Ascending aorta (tissue), 2 donors: ENCODE results near the gene SKP1. TPM values are rescaled to one million over a fixed set of nuclear protein-coding genes. Genes with fewer than 3 reads are reported as not detected.

Source experiments
- DNase-seq, 2 donors: peaks; one replicate each; pipeline ENCODE4 v3.0.0-alpha.2; 2019; ENCODE audit warnings: low spot score in 2 of 2
- H3K27ac ChIP-seq, 2 donors: fragments of 200-600 bp; sonication (generic); one replicate each; pipeline ENCODE4 v1.5.1; 2016 to 2017; ENCODE audit warnings: mild to moderate bottlenecking in 1 of 2
- H3K27me3 ChIP-seq: fragments of 200-600 bp; sonication (generic); one replicate; pipeline ENCODE4 v1.5.1; 2017
- H3K36me3 ChIP-seq, 2 donors: fragments of 200-600 bp; sonication (generic); one replicate each; pipeline ENCODE4 v1.5.1; 2016
- H3K4me1 ChIP-seq, 2 donors: fragments of 200-600 bp; sonication (generic); one replicate each; pipeline ENCODE4 v1.5.1; 2016 to 2017; ENCODE audit warnings: mild to moderate bottlenecking in 1 of 2
- H3K4me3 ChIP-seq, 2 donors: fragments of 200-600 bp; sonication (generic); one replicate each; pipeline ENCODE4 v1.5.1; 2016 to 2017; ENCODE audit warnings: mild to moderate bottlenecking in 1 of 2
- H3K9me3 ChIP-seq, 2 donors: fragments of 200-600 bp; sonication (generic); one replicate each; pipeline ENCODE4 v1.5.1; 2016
- intact Hi-C: fragments of 100-400 bp; cut with DNase I; formaldehyde crosslinking; loops from one replicate; pipeline ENCODE4 v1.15.1; 2023
- total RNA-seq: library from RNA; depleted of rRNA; stranded (reverse); fragments of >200 nt; gene quantifications from one replicate; pipeline ENCODE4 v1.1.0, GENCODE V29; 2016
- TF ChIP-seq, protein P1 (sequence below), 3 experiments: fragments of 200-600 bp in 2 of 3; fragments of 450-650 bp in 1 of 3; sonication (generic) in 2 of 3; IDR thresholded peaks; one replicate each; pipeline ENCODE4 v1.5.1; 2016 to 2019; ENCODE audit warnings: antibody characterized with exemption in 3 of 3, mild to moderate bottlenecking in 1 of 3, moderate library complexity in 1 of 3

SKP1 gene
- total RNA-seq, 1 donor from 2014 or later, result 144 TPM

DNA sequence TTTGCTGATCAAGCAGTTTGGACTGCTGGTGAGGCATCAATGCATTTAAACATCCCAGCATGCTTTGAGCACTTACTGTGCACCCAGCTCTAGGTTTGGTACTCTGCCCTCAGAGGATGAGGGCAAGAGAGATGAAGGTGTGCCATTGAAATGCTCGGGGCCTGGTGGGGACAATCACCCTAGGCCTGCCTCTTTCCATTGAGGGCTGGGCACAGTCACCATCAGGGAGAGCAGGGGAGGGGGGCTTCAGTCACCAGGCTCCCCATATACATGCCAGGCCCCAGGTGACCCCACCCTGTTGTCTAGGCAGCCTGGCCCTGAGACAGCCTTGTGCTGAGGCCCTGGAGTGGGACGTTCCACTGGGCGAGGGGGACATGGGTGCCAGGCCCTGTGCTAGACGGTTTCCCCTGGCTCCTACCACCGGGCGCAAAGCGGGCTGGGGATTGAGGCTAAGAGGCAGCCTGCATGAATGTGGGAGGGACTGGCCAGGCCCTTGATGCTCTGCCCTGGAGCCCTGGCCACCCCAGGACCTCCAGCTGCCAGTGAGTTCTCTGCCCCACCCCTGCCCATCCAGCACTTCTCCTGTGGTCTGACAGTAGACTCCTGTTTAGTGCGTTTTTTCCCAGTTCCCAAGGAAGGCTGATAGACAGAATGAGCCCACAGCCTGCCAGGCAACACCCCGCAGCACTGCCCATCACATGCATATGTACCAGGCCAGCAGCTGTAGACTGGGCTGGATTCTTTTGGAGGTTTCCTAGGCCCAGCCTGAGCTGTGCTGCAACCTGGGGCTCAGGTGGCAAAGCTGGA, 43.4 kb downstream of the SKP1 start:
- Histone ChIP-seq H3K27ac (no peak overlapping the region), H3K27me3 (no peaks in the 10 kb centered on the region), H3K9me3 (no peaks in the 10 kb centered on the region), H3K4me1 (peaks cover 0 to under 1% of the 10 kb centered on the region in 2 donors), H3K4me3 (no peak overlapping the region), H3K36me3 (peaks cover 18 to 46% of the 10 kb centered on the region in 2 donors)
- TF ChIP-seq, protein P1, sequence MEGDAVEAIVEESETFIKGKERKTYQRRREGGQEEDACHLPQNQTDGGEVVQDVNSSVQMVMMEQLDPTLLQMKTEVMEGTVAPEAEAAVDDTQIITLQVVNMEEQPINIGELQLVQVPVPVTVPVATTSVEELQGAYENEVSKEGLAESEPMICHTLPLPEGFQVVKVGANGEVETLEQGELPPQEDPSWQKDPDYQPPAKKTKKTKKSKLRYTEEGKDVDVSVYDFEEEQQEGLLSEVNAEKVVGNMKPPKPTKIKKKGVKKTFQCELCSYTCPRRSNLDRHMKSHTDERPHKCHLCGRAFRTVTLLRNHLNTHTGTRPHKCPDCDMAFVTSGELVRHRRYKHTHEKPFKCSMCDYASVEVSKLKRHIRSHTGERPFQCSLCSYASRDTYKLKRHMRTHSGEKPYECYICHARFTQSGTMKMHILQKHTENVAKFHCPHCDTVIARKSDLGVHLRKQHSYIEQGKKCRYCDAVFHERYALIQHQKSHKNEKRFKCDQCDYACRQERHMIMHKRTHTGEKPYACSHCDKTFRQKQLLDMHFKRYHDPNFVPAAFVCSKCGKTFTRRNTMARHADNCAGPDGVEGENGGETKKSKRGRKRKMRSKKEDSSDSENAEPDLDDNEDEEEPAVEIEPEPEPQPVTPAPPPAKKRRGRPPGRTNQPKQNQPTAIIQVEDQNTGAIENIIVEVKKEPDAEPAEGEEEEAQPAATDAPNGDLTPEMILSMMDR (IDR thresholded peaks at IDR 0.05), result no peak
- intact Hi-C loops, result no loop called here
- peak in 1 of 2 donors; percentile 35 for DNase-seq

- TF ChIP-seq, protein P1 (IDR thresholded peaks at IDR 0.05), result no peak
- H3K4me1 ChIP-seq, result peaks cover 0 to 6% of the 10 kb centered on the region in 2 donors
- intact Hi-C loops, result no loop called here
- H3K27ac ChIP-seq, result no peak overlapping the region
- no peak overlapping the region for H3K4me3 ChIP-seq
- DNase-seq, result no peak
- no peaks in the 10 kb centered on the region for H3K27me3 ChIP-seq
- H3K9me3 ChIP-seq, result no peaks in the 10 kb centered on the region
- peaks cover 18 to 46% of the 10 kb centered on the region in 2 donors for H3K36me3 ChIP-seq
Measured at GRCh38 chr5:134132372-134133187, 44.2 kb downstream of the SKP1 start.

DNA sequence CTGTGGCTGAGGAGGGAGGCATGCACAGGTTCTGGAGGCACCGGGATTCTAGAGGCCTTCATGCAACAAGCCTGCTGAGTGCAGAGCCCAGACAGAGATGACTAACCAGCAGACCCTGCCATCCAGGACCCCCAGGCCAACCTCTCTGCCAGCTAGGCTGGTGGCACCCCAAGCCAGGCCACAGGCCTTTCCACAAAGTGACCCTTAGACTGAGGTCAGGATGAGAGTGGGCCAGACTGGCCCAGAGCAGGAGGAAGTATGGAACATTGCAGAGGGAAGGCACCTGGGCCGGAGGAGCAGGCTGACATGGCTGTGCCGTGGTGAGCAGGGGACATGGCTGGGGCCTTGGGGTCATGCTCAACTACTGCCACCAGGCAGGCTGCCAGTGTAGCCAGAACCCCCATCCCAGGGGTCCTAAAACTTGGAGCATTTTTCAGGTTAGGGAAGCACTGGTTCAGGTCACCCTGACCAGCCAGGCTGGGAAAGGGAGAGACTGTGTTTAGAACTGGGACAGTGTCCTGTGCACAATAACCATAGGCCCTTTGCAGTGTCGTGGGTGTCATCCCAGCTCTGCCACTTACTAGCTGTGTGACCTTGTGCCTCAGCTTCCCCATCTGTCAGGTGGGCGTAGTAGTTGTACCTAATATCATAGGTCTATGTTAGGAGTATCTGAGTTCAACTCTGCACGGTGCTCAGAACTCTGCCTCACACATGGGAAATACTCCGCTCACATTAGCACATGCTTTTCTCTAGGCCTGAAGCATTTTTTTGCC, 45.0 kb downstream of the SKP1 start:
- peaks cover 0 to 11% of the 10 kb centered on the region in 2 donors for H3K4me1 ChIP-seq
- no peak overlapping the region for H3K4me3 ChIP-seq
- no peaks in the 10 kb centered on the region for H3K9me3 ChIP-seq
- no peak overlapping the region for H3K27ac ChIP-seq
- peaks cover 16 to 44% of the 10 kb centered on the region in 2 donors for H3K36me3 ChIP-seq
- TF ChIP-seq, protein P1 (IDR thresholded peaks at IDR 0.05), result no peak
- intact Hi-C loops, result no loop called here
- no peaks in the 10 kb centered on the region for H3K27me3 ChIP-seq
- no peak for DNase-seq

- intact Hi-C loops, result no loop called here
- H3K4me1 ChIP-seq, result peaks cover 0 to 13% of the 10 kb centered on the region in 2 donors
- TF ChIP-seq, protein P1 (IDR thresholded peaks at IDR 0.05), result no peak
- H3K27ac ChIP-seq, result no peak overlapping the region
- H3K9me3 ChIP-seq, result no peaks in the 10 kb centered on the region
- H3K4me3 ChIP-seq, result no peak overlapping the region
- H3K36me3 ChIP-seq, result peaks cover 13 to 38% of the 10 kb centered on the region in 2 donors
- no peaks in the 10 kb centered on the region for H3K27me3 ChIP-seq
- DNase-seq, result no peak
Measured at GRCh38 chr5:134131165-134131564, 45.6 kb downstream of the SKP1 start.

- Histone ChIP-seq H3K9me3 (no peaks in the 10 kb centered on the region), H3K27ac (no peak overlapping the region), H3K4me1 (peaks cover 4 to 21% of the 10 kb centered on the region in 2 donors), H3K4me3 (no peak overlapping the region), H3K27me3 (no peaks in the 10 kb centered on the region), H3K36me3 (peaks cover 13 to 33% of the 10 kb centered on the region in 2 donors)
- TF ChIP-seq, protein P1 (IDR thresholded peaks at IDR 0.05), result no peak
- intact Hi-C loops, result no loop called here
- no peak for DNase-seq
Measured at GRCh38 chr5:134130239-134130945, 46.4 kb downstream of the SKP1 start.
